ENCODE results near the gene KLHDC7A.

KLHDC7A gene

DNA sequence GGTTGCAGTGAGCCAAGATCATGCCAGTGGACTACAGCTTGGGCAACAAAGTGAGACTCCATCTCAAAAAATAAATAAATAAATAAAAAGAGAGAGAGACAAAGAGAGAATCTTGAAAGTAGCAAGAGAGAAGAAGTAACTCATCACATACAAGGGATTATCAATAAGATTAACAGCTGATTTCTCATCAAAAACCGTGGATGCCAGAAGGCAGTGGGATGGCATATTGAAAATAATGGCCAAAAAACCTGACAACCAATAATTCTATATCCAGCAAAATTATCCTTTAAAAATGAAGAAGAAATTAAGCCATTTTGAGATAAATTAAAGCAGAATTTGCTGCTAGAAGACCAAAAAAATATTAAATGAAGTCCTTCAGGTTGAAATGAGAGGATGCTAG, 35.7 kb downstream of the KLHDC7A start:
- no peak for DNase-seq (ENCODE audit: extremely low read depth, low read depth)
- TF ChIP-seq, protein P1, sequence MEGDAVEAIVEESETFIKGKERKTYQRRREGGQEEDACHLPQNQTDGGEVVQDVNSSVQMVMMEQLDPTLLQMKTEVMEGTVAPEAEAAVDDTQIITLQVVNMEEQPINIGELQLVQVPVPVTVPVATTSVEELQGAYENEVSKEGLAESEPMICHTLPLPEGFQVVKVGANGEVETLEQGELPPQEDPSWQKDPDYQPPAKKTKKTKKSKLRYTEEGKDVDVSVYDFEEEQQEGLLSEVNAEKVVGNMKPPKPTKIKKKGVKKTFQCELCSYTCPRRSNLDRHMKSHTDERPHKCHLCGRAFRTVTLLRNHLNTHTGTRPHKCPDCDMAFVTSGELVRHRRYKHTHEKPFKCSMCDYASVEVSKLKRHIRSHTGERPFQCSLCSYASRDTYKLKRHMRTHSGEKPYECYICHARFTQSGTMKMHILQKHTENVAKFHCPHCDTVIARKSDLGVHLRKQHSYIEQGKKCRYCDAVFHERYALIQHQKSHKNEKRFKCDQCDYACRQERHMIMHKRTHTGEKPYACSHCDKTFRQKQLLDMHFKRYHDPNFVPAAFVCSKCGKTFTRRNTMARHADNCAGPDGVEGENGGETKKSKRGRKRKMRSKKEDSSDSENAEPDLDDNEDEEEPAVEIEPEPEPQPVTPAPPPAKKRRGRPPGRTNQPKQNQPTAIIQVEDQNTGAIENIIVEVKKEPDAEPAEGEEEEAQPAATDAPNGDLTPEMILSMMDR (IDR thresholded peaks at IDR 0.05; ENCODE audit: low read depth, low read length, missing control alignments) = no peak
- no peak overlapping the region for H3K4me3 ChIP-seq (replicated peaks; ENCODE audit: low read depth, low read length)

DNA sequence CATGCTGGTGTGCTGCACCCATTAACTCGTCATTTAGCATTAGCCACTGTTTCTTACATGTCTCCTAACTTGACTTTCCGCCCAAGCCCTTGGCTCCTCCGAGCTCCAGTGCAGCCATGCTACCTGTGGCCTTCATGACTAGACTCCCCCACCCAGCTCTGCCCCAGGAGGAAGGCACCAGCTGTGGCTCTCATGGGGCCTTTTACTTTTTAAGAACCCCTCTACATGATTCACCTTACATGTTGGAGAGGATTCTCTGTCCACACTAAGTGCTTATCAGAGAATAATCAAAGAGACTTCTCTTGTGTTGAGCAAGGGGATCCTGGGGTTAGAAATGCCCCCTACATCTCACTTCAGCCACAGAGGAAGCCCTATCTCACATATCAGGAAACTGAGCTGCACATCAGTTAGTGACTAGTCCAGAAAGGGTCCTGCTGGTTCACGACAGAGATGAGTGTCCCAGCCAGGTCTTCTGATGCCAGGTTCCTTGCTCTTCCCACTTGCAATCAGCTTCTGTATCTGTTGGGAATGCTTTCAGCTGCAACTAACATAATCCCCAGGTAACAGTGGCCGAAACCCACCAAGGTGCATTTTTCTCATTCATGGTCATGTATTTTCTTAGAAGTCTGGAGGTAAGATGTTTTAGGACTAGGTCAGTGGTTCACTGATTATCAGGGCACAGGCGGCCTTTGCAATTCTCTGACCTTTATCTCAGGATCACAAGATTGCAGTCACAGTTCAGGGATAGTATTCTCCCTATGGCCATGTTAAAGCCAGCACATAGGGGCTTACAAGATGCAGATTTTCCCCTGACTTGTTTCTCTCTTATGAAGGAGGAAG, 45.9 kb downstream of the KLHDC7A start:
- TF ChIP-seq, protein P1 (IDR thresholded peaks at IDR 0.05; ENCODE audit: low read depth, low read length, missing control alignments) = no peak
- DNase-seq (ENCODE audit: extremely low read depth, low read depth) = no peak

DNA sequence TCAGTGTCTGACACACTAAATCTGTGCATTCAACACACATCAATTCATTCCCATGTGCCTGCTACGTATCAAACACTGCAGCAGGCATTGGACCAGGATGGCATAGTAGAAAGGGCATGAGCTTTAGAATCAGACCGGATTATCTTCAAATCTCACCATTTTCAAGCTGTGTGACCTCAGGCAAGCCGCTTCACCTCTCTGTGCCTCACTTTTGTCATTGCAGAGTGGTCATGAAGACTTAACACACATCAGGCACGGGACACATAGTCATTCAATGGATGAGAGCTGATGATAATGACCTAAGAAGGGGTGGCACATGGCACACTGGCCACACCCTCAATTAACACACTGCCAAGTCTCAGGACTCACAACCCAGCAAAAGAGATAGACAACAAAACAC, 46.8 kb downstream of the KLHDC7A start:
- TF ChIP-seq, protein P1 (IDR thresholded peaks at IDR 0.05; ENCODE audit: low read depth, low read length, missing control alignments) = no peak
- H3K4me3 ChIP-seq (replicated peaks; ENCODE audit: low read depth, low read length) = no peak overlapping the region
- no peak for DNase-seq (ENCODE audit: extremely low read depth, low read depth)

More for the DNA sequence above, 45.9 kb downstream of the KLHDC7A start:
- no peak overlapping the region for H3K4me3 ChIP-seq (replicated peaks; ENCODE audit: low read depth, low read length)

DNA sequence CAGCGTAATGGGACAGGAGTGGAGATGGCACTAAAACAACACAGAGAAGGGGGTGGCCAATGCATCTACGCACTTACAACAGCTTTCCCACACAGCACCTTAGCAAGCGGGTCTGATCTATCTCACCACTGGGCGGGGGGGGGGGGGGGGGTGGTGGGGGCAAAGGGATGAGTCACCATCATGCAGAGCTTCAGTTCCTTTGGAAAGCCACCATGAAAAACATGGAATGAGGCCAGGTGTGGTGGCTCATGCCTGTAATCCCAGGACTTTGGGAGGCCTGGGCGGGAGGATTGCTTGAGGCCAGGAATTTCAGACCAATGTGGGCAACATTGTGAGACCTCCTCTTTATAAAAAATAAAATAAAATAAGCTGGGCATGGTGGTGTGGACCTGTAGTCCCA, 47.2 kb downstream of the KLHDC7A start:
- H3K4me3 ChIP-seq (replicated peaks; ENCODE audit: low read depth, low read length) = no peak overlapping the region
- TF ChIP-seq, protein P1 (IDR thresholded peaks at IDR 0.05; ENCODE audit: low read depth, low read length, missing control alignments) = no peak
- no peak for DNase-seq (ENCODE audit: extremely low read depth, low read depth)

DNA sequence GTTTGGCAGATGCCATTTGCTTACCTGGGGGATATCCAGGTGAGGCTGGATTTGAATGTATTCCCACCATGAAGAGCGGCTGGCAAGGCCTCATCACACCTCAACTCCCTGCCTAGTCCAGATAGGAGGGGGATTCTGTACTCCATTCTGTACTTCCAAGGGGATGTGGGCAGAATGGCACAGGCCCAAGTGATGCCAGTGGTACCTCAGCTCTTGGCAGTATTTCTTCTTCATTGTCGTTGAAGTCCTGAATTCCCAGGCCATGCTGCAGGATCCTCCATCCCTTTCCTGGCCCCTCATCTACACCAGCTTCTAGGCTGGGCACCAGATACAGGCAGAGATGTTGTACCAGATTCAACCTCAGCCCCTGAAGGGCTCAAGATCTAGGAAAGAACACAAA, 47.9 kb downstream of the KLHDC7A start:
- TF ChIP-seq, protein P1 (IDR thresholded peaks at IDR 0.05; ENCODE audit: low read depth, low read length, missing control alignments) = no peak
- DNase-seq (ENCODE audit: extremely low read depth, low read depth) = no peak
- no peak overlapping the region for H3K4me3 ChIP-seq (replicated peaks; ENCODE audit: low read depth, low read length)

DNA sequence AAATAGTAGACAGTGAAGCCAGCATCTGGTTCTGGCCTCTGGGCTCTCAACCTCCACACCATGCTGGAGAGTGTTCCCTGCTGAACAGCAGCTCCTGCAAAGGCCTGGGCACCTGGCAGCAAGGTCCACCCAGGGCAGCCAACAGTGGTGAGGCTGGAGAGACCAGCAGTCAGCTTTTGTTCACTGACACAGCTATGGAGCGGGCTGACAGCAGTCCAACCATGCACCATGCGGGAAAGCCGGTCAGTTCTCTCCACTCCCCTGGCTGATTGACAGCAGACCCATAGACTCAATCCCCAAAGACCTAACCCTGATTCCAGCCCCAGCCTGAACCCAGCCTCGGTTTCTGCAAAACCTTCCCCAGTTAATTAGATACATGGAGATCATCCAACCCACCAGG, 49.0 kb downstream of the KLHDC7A start:
- H3K4me3 ChIP-seq (replicated peaks; ENCODE audit: low read depth, low read length) = no peak overlapping the region
- DNase-seq (ENCODE audit: extremely low read depth, low read depth) = no peak
- TF ChIP-seq, protein P1 (IDR thresholded peaks at IDR 0.05; ENCODE audit: low read depth, low read length, missing control alignments) = no peak

All from HFF-Myc (cell line).